ENCODE measurements around the gene TNIP1.

Gene TNIP1

DNA sequence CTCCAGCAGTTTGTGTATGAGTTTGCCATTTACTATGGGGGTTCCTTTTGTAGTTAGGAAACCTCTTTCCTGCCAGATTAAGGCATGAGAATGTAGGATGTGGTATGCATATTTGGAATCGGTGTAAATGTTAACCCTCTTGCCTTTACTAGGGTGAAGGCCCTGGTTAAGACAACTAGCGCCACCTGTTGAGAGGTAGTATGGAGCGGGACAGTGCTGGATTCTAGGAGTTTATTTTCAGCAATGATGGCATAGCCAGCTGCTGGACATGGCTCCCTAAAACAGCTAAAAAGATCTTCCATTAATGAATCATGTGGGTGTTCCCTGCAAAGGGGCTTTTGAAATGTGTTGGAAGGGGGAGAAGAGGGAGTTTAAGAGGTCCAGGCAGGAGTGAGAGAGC lies 91.1 kb downstream of the TNIP1 start:
- DNase-seq: no peak

GRCh38 chr5:150987746-150988145 lies 93.1 kb downstream of the TNIP1 start:
- no peak for DNase-seq

Measured in fibroblast of upper back skin (primary cell).